Tibial nerve (tissue), 4 donors: ENCODE data around the gene DACT2. TPM values are rescaled to one million over a fixed set of nuclear protein-coding genes. Genes with fewer than 3 reads are reported as not detected.

Experiments used
- DNase-seq, 2 donors: peaks; one replicate each; pipeline ENCODE4 v3.0.0-alpha.2; 2019; ENCODE audit warnings: low spot score in 2 of 2
- H3K27ac ChIP-seq, 4 donors: fragments of 200-600 bp; sonication (generic) in 3 of 4; one replicate each; pipeline ENCODE4 v1.5.1; 2017 to 2019; ENCODE audit warnings: mild to moderate bottlenecking in 1 of 4
- H3K27me3 ChIP-seq, 2 donors: fragments of 200-600 bp; sonication (generic) in 1 of 2; one replicate each; pipeline versions ENCODE4 v1.5.1 to v1.6.0; 2017 to 2019
- H3K36me3 ChIP-seq, 3 donors: fragments of 200-600 bp; sonication (generic); one replicate each; pipeline ENCODE4 v1.5.1; 2018 to 2019
- H3K4me1 ChIP-seq, 4 donors: fragments of 200-600 bp; sonication (generic) in 3 of 4; one replicate each; pipeline ENCODE4 v1.5.1; 2017 to 2019
- H3K4me3 ChIP-seq, 4 donors: fragments of 200-600 bp; sonication (generic) in 3 of 4; one replicate each; pipeline ENCODE4 v1.5.1; 2017 to 2019; ENCODE audit warnings: mild to moderate bottlenecking in 1 of 4, moderate library complexity in 1 of 4
- H3K9me3 ChIP-seq, 4 donors: fragments of 200-600 bp; sonication (generic) in 3 of 4; one replicate each; pipeline ENCODE4 v1.5.1; 2017 to 2019
- CTCF ChIP-seq, 5 experiments: fragments of 200-600 bp in 3 of 5; fragments of 450-650 bp in 2 of 5; sonication (generic) in 3 of 5; IDR thresholded peaks; one replicate each; pipeline ENCODE4 v1.5.1; 2016 to 2019; ENCODE audit warnings: antibody characterized with exemption in 5 of 5, mild to moderate bottlenecking in 3 of 5, moderate library complexity in 2 of 5
- EP300 ChIP-seq, 2 donors: sonication (generic); formaldehyde crosslinking; IDR thresholded peaks; one replicate each; pipeline ENCODE4 v1.6.1; 2017; ENCODE audit warnings: antibody characterized with exemption in 2 of 2, mild to moderate bottlenecking in 1 of 2
- POLR2A ChIP-seq, 2 donors: fragments of 450-650 bp; IDR thresholded peaks; one replicate each; pipeline ENCODE4 v1.6.1; 2017; ENCODE audit warnings: antibody characterized with exemption in 2 of 2, mild to moderate bottlenecking in 2 of 2, moderate library complexity in 2 of 2
- WGBS, 2 donors: methylation state at CpG; one replicate each; pipeline ENCODE4 v1.1.5; 2018; 5-methylcytosine and 5-hydroxymethylcytosine counted together
- total RNA-seq, 4 donors: library from RNA; depleted of rRNA; stranded (reverse); fragments of >200 nt; gene quantifications; one replicate each; pipeline ENCODE4 v1.1.0, GENCODE V29; 2016

Gene DACT2
- total RNA-seq, 4 donors from 2014 or later, result 0.30 to 1.5 (median 1.3) TPM; not detected in 1

GRCh38 chr6:168294901-168295300 lies 24.7 kb downstream of the DACT2 start:
- TF ChIP-seq POLR2A (IDR thresholded peaks at IDR 0.05), result no peak
- no peak for TF ChIP-seq CTCF (IDR thresholded peaks at IDR 0.05)
- TF ChIP-seq EP300 (IDR thresholded peaks at IDR 0.05), result no peak
- WGBS, 2 donors, result 70 to 71% methylated on average over 7 of the region's 7 CpGs
- H3K27me3 ChIP-seq, result peaks cover 0 to 10% of the 10 kb centered on the region in 2 donors
- H3K4me3 ChIP-seq, result no peak overlapping the region
- H3K9me3 ChIP-seq, result no peaks in the 10 kb centered on the region
- H3K36me3 ChIP-seq, result no peaks in the 10 kb centered on the region
- H3K4me1 ChIP-seq, result no peaks in the 10 kb centered on the region
- no peak overlapping the region for H3K27ac ChIP-seq
- DNase-seq, result no peak

- TF ChIP-seq EP300 (IDR thresholded peaks at IDR 0.05) (no peak), CTCF (IDR thresholded peaks at IDR 0.05) (no peak), POLR2A (IDR thresholded peaks at IDR 0.05) (no peak)
- peaks cover 0 to 10% of the 10 kb centered on the region in 2 donors for H3K27me3 ChIP-seq
- no peak overlapping the region for H3K27ac ChIP-seq
- 78 to 79% methylated on average over 26 of the region's 26 CpGs for WGBS, 2 donors
- H3K9me3 ChIP-seq, result no peaks in the 10 kb centered on the region
- H3K4me1 ChIP-seq, result no peaks in the 10 kb centered on the region
- no peaks in the 10 kb centered on the region for H3K36me3 ChIP-seq
- H3K4me3 ChIP-seq, result no peak overlapping the region
- no peak for DNase-seq
These were observed 25.7 kb downstream of the DACT2 start for GRCh38 chr6:168293636-168294530.

- WGBS, 2 donors, result 39% methylated on average over 4 of the region's 4 CpGs
- Histone ChIP-seq H3K4me1 (no peaks in the 10 kb centered on the region), H3K36me3 (no peaks in the 10 kb centered on the region), H3K9me3 (no peaks in the 10 kb centered on the region), H3K4me3 (no peak overlapping the region), H3K27me3 (peaks cover 0 to 10% of the 10 kb centered on the region in 2 donors), H3K27ac (no peak overlapping the region)
- TF ChIP-seq CTCF (IDR thresholded peaks at IDR 0.05) (no peak), POLR2A (IDR thresholded peaks at IDR 0.05) (no peak), EP300 (IDR thresholded peaks at IDR 0.05) (no peak)
- DNase-seq, result no peak
These were observed 26.8 kb downstream of the DACT2 start for GRCh38 chr6:168292826-168293225.

GRCh38 chr6:168291450-168291849 lies 28.1 kb downstream of the DACT2 start:
- TF ChIP-seq CTCF (IDR thresholded peaks at IDR 0.05) (no peak), POLR2A (IDR thresholded peaks at IDR 0.05) (no peak), EP300 (IDR thresholded peaks at IDR 0.05) (no peak)
- H3K4me3 ChIP-seq, result no peak overlapping the region
- peaks cover 0 to 10% of the 10 kb centered on the region in 2 donors for H3K27me3 ChIP-seq
- no peak overlapping the region for H3K27ac ChIP-seq
- no peaks in the 10 kb centered on the region for H3K36me3 ChIP-seq
- H3K4me1 ChIP-seq, result no peaks in the 10 kb centered on the region
- WGBS, 2 donors, result 58 to 67% methylated on average over 2 of the region's 2 CpGs
- no peak for DNase-seq
- H3K9me3 ChIP-seq, result no peaks in the 10 kb centered on the region

GRCh38 chr6:168290095-168290494 lies 29.5 kb downstream of the DACT2 start:
- Histone ChIP-seq H3K36me3 (no peaks in the 10 kb centered on the region), H3K4me3 (no peak overlapping the region), H3K4me1 (no peaks in the 10 kb centered on the region), H3K9me3 (no peaks in the 10 kb centered on the region), H3K27ac (no peak overlapping the region), H3K27me3 (peaks cover 0 to 10% of the 10 kb centered on the region in 2 donors)
- TF ChIP-seq POLR2A (IDR thresholded peaks at IDR 0.05), result no peak
- TF ChIP-seq EP300 (IDR thresholded peaks at IDR 0.05), result no peak
- TF ChIP-seq CTCF (IDR thresholded peaks at IDR 0.05), result no peak
- WGBS, 2 donors, result 75 to 90% methylated on average over 1 of the region's 1 CpG
- DNase-seq, result no peak
